Effector memory CD4-positive, alpha-beta T cell (primary cell): ENCODE data around the gene TMEM117.
"Not testable (repeated sequence)": the region's sequence is repeated elsewhere in the genome, so short reads cannot be mapped to it uniquely, and the experiment has no call there.

Source experiments
- DNase-seq, 3 donors: peaks; one replicate each; pipeline ENCODE4 v3.0.0-alpha.2; 2020
- H3K27ac ChIP-seq: 2 replicates; pipeline ENCODE4 v1.7.0; 2013; ENCODE audit warnings: mild to moderate bottlenecking, low read length, moderate library complexity; ENCODE audit not compliant: insufficient read depth, poor library complexity, severe bottlenecking
- H3K27me3 ChIP-seq: replicated peaks from 2 replicates; pipeline ENCODE4 v1.7.0; 2013; ENCODE audit warnings: mild to moderate bottlenecking, low read length; ENCODE audit not compliant: insufficient read depth, control insufficient read depth, poor library complexity, severe bottlenecking
- H3K36me3 ChIP-seq: 2 replicates; pipeline ENCODE4 v1.7.0; 2013; ENCODE audit warnings: mild to moderate bottlenecking, low read length, moderate library complexity; ENCODE audit not compliant: control insufficient read depth, insufficient read depth
- H3K4me1 ChIP-seq: 2 replicates; pipeline ENCODE4 v1.7.0; 2013; ENCODE audit warnings: low read length, mild to moderate bottlenecking; ENCODE audit not compliant: control insufficient read depth, insufficient read depth, poor library complexity, severe bottlenecking
- H3K4me3 ChIP-seq: 2 replicates; pipeline ENCODE4 v1.7.0; 2013; ENCODE audit warnings: low read length, low read depth, mild to moderate bottlenecking; ENCODE audit not compliant: insufficient read depth, poor library complexity, severe bottlenecking
- H3K9me3 ChIP-seq: 2 replicates; pipeline ENCODE4 v1.7.0; 2013; ENCODE audit warnings: mild to moderate bottlenecking, low read length, moderate library complexity; ENCODE audit not compliant: control insufficient read depth

TMEM117 gene

GRCh38 chr12:44026046-44026445 is 190.2 kb downstream of the TMEM117 start:
- Histone ChIP-seq H3K4me1 (no peaks in the 10 kb centered on the region), H3K27me3 (no peaks in the 10 kb centered on the region), H3K27ac (no peak overlapping the region), H3K4me3 (no peak overlapping the region), H3K9me3 (no peaks in the 10 kb centered on the region), H3K36me3 (no peaks in the 10 kb centered on the region)
- DNase-seq = no peak

- H3K4me1 ChIP-seq, H3K27me3 ChIP-seq, H3K27ac ChIP-seq, DNase-seq, H3K36me3 ChIP-seq, H3K4me3 ChIP-seq, H3K9me3 ChIP-seq: not testable (repeated sequence)
Measured at GRCh38 chr12:44026926-44027325, 191.0 kb downstream of the TMEM117 start.

- Histone ChIP-seq H3K9me3 (no peaks in the 10 kb centered on the region), H3K27ac (no peak overlapping the region), H3K27me3 (no peaks in the 10 kb centered on the region), H3K36me3 (no peaks in the 10 kb centered on the region), H3K4me3 (no peak overlapping the region), H3K4me1 (no peaks in the 10 kb centered on the region)
- DNase-seq = no peak
Measured at GRCh38 chr12:44029194-44029593, 193.3 kb downstream of the TMEM117 start.

- Histone ChIP-seq H3K4me1 (no peaks in the 10 kb centered on the region), H3K27ac (no peak overlapping the region), H3K27me3 (no peaks in the 10 kb centered on the region), H3K9me3 (no peaks in the 10 kb centered on the region), H3K36me3 (no peaks in the 10 kb centered on the region), H3K4me3 (no peak overlapping the region)
- DNase-seq = no peak
Measured at GRCh38 chr12:44031472-44032185, 195.7 kb downstream of the TMEM117 start.

GRCh38 chr12:44034906-44035305 is 199.0 kb downstream of the TMEM117 start:
- no peaks in the 10 kb centered on the region for H3K4me1 ChIP-seq
- no peaks in the 10 kb centered on the region for H3K36me3 ChIP-seq
- H3K4me3 ChIP-seq = no peak overlapping the region
- H3K27me3 ChIP-seq = no peaks in the 10 kb centered on the region
- no peak for DNase-seq
- no peaks in the 10 kb centered on the region for H3K9me3 ChIP-seq
- no peak overlapping the region for H3K27ac ChIP-seq

- Histone ChIP-seq H3K4me1 (no peaks in the 10 kb centered on the region), H3K4me3 (no peak overlapping the region), H3K9me3 (no peaks in the 10 kb centered on the region), H3K27me3 (no peaks in the 10 kb centered on the region), H3K36me3 (no peaks in the 10 kb centered on the region), H3K27ac (no peak overlapping the region)
- DNase-seq = no peak
Measured at GRCh38 chr12:44036875-44037443, 201.1 kb downstream of the TMEM117 start.

- no peaks in the 10 kb centered on the region for H3K36me3 ChIP-seq
- no peak for DNase-seq
- H3K4me1 ChIP-seq = no peaks in the 10 kb centered on the region
- no peaks in the 10 kb centered on the region for H3K9me3 ChIP-seq
- H3K4me3 ChIP-seq = no peak overlapping the region
- H3K27ac ChIP-seq = no peak overlapping the region
- H3K27me3 ChIP-seq = no peaks in the 10 kb centered on the region
Measured at GRCh38 chr12:44038411-44038810, 202.5 kb downstream of the TMEM117 start.

GRCh38 chr12:44044491-44044890 is 208.6 kb downstream of the TMEM117 start:
- H3K27me3 ChIP-seq, H3K9me3 ChIP-seq, H3K27ac ChIP-seq, DNase-seq, H3K4me1 ChIP-seq, H3K36me3 ChIP-seq, H3K4me3 ChIP-seq: not testable (repeated sequence)

GRCh38 chr12:44046732-44047417 is 211.0 kb downstream of the TMEM117 start:
- DNase-seq = no peak
- H3K36me3 ChIP-seq = no peaks in the 10 kb centered on the region
- no peak overlapping the region for H3K27ac ChIP-seq
- H3K4me1 ChIP-seq = no peaks in the 10 kb centered on the region
- H3K9me3 ChIP-seq = no peaks in the 10 kb centered on the region
- no peaks in the 10 kb centered on the region for H3K27me3 ChIP-seq
- H3K4me3 ChIP-seq = no peak overlapping the region

- Histone ChIP-seq H3K4me3 (no peak overlapping the region), H3K9me3 (no peaks in the 10 kb centered on the region), H3K36me3 (no peaks in the 10 kb centered on the region), H3K27ac (no peak overlapping the region), H3K27me3 (no peaks in the 10 kb centered on the region), H3K4me1 (no peaks in the 10 kb centered on the region)
- DNase-seq = no peak
Measured at GRCh38 chr12:44052554-44052953, 216.7 kb downstream of the TMEM117 start.
